Spleen (tissue), 11 donors: ENCODE data around the gene PTPRT. TPM values are rescaled to one million over a fixed set of nuclear protein-coding genes. Genes with fewer than 3 reads are reported as not detected.

ENCODE experiments used
- DNase-seq: peaks from one replicate; pipeline ENCODE4 v3.0.0-alpha.2; 2020
- H3K27ac ChIP-seq, 8 donors: fragments of 200-600 bp; sonication (generic) in 7 of 8; 1 replicate in 4 of 8; 2 replicates in 4 of 8; pipeline versions ENCODE4 v1.5.0 to v1.8.0; 2016 to 2021; ENCODE audit warnings: inconsistent platforms in 4 of 8, mild to moderate bottlenecking in 4 of 8, moderate library complexity in 1 of 8
- H3K27me3 ChIP-seq, 7 donors: fragments of 200-600 bp; sonication (generic) in 6 of 7; replicated peaks in 1 of 7; 1 replicate in 4 of 7; 2 replicates in 3 of 7; pipeline versions ENCODE4 v1.5.0 to v1.8.0; 2016 to 2021; ENCODE audit warnings: inconsistent platforms in 3 of 7, mild to moderate bottlenecking in 1 of 7
- H3K36me3 ChIP-seq, 6 donors: fragments of 200-600 bp; sonication (generic) in 5 of 6; 1 replicate in 4 of 6; 2 replicates in 2 of 6; pipeline versions ENCODE4 v1.5.0 to v1.8.0; 2016 to 2021; ENCODE audit warnings: inconsistent platforms in 2 of 6
- H3K4me1 ChIP-seq, 6 donors: fragments of 200-600 bp; sonication (generic) in 5 of 6; 1 replicate in 3 of 6; 2 replicates in 3 of 6; pipeline versions ENCODE4 v1.5.0 to v1.8.0; 2016 to 2021; ENCODE audit warnings: inconsistent platforms in 3 of 6
- H3K4me3 ChIP-seq, 8 donors: fragments of 200-600 bp; sonication (generic) in 7 of 8; 1 replicate in 4 of 8; 2 replicates in 4 of 8; pipeline versions ENCODE4 v1.5.0 to v1.8.0; 2016 to 2021; ENCODE audit warnings: inconsistent platforms in 4 of 8, mild to moderate bottlenecking in 4 of 8, moderate library complexity in 2 of 8
- H3K9me3 ChIP-seq, 8 donors: fragments of 200-600 bp; sonication (generic) in 7 of 8; 1 replicate in 4 of 8; 2 replicates in 4 of 8; pipeline versions ENCODE4 v1.5.0 to v1.8.0; 2016 to 2021; ENCODE audit warnings: inconsistent platforms in 4 of 8
- CTCF ChIP-seq, 11 experiments: fragments of 200-600 bp in 7 of 11; fragments of 450-650 bp in 4 of 11; sonication (generic) in 4 of 11; IDR thresholded peaks in 8 of 11; conservative IDR thresholded peaks in 3 of 11; 1 replicate in 7 of 11; 2 replicates in 4 of 11; pipeline versions ENCODE4 v1.4.0 to v1.8.0; 2016 to 2021; ENCODE audit warnings: antibody characterized with exemption in 11 of 11, inconsistent platforms in 4 of 11, mild to moderate bottlenecking in 1 of 11
- POLR2A ChIP-seq, 3 donors: fragments of 450-650 bp; IDR thresholded peaks; one replicate each; pipeline ENCODE4 v1.5.1; 2017; ENCODE audit warnings: antibody characterized with exemption in 3 of 3, mild to moderate bottlenecking in 1 of 3
- POLR2AphosphoS5 ChIP-seq, 3 donors: sonication (generic); formaldehyde crosslinking; IDR thresholded peaks; one replicate each; pipeline ENCODE4 v1.5.1; 2017; ENCODE audit warnings: antibody characterized with exemption in 3 of 3
- WGBS, 5 donors: extraction: QIAGEN DNeasy Blood & Tissue Kit in 3 of 5; methylation state at CpG; one replicate each; pipeline versions ENCODE4 v1.1.5 to v1.1.7; 2013 to 2018; 5-methylcytosine and 5-hydroxymethylcytosine counted together
- intact Hi-C: fragments of 100-400 bp; cut with DNase I; formaldehyde crosslinking; loops from one replicate; pipeline ENCODE4 v1.15.0; 2023; ENCODE audit warnings: low total_unique reads
- polyA plus RNA-seq, 3 donors: library from polyadenylated mRNA; stranded (reverse); fragments of 200-250 nt; gene quantifications; one replicate each; pipeline ENCODE4 v1.2.1, GENCODE V29; 2013
- total RNA-seq, 7 donors: library from RNA; depleted of rRNA in 3 of 7; stranded (reverse); fragments of >200 nt in 3 of 7; fragmentation: NEBNext Ultra II Directional in 4 of 7; extraction: Animal tissue kit (Norgen Biotek cat#: 25700) in 4 of 7; gene quantifications; one replicate each; pipeline versions ENCODE4 v1.1.0 to v1.2.1, GENCODE V29; 2016 to 2021
- donor health status: healthy with polysubstance abuse.
- donor health status: DM: no; HTN: no; CAD: no; lungs with moderate emphysema.
- donor health status: DM: no; HTN: no; CAD: no.
- donor health status: Bipolar disorder and iron deficiency.
- donor health status: healthy.
- donor health status: DM: no; HTN: no; CAD: no.
- donor health status: DM: yes; HTN: yes; CAD: no.

The PTPRT gene
- total and polyA plus RNA-seq, 10 donors, result 0.02 to 4.7 (median 1.2) TPM

DNA sequence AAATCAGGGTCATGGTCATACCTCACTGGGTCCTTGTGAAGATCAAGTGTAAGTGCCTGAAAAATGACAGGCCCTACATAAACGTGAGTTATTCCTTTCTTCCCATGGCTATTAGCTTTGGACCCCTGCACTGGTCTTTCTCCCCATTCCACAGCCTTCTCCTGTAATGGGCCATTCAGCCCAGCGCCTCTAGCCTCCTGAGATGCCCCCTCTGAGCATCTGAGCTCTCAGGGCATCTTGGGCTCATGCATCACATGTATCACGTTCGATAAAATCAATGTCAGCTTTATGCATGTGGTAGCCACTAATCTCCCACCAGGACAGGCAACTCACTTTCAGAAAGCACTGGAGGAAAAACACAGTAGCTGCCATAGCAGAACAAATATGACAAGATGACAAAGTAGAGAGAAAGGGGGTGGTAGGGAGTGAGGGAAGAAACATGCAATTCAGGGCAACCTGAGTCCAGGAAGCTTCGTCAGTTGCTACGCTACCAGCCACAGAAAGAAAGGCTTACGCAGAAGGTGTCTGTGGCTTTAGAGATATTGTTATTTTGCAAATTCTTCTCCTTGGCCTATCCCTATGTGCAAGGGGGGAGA lies 498.8 kb downstream of the PTPRT start:
- H3K4me3 ChIP-seq, result no peak overlapping the region
- no peaks in the 10 kb centered on the region for H3K4me1 ChIP-seq
- H3K36me3 ChIP-seq, result no peaks in the 10 kb centered on the region
- 75 to 86% (median 81%) methylated on average over 7 of the region's 7 CpGs for WGBS, 5 donors
- no peak for DNase-seq
- TF ChIP-seq POLR2A (IDR thresholded peaks at IDR 0.05), result no peak
- no peak for TF ChIP-seq CTCF (IDR thresholded peaks at IDR 0.05 in 8 of 11, conservative IDR thresholded peaks at IDR 0.05 in 3 of 11)
- no peak for TF ChIP-seq POLR2AphosphoS5 (IDR thresholded peaks at IDR 0.05)
- H3K27me3 ChIP-seq, result no peaks in the 10 kb centered on the region
- intact Hi-C loops, result no loop called here
- peaks cover 0 to 23% (median 12%) of the 10 kb centered on the region in 8 donors for H3K9me3 ChIP-seq
- H3K27ac ChIP-seq, result no peak overlapping the region

GRCh38 chr20:42688576-42688975 lies 501.1 kb downstream of the PTPRT start:
- DNase-seq, result no peak
- no peaks in the 10 kb centered on the region for H3K4me1 ChIP-seq
- WGBS, 5 donors, result 30 to 69% (median 50%) methylated on average over 1 of the region's 1 CpG

GRCh38 chr20:42686057-42686456 lies 503.6 kb downstream of the PTPRT start:
- TF ChIP-seq POLR2AphosphoS5 (IDR thresholded peaks at IDR 0.05) (no peak), CTCF (IDR thresholded peaks at IDR 0.05 in 8 of 11, conservative IDR thresholded peaks at IDR 0.05 in 3 of 11) (no peak), POLR2A (IDR thresholded peaks at IDR 0.05) (no peak)
- no peak for DNase-seq
- Histone ChIP-seq H3K27ac (no peak overlapping the region), H3K36me3 (no peaks in the 10 kb centered on the region), H3K9me3 (peaks cover 0 to 9% (median 0%) of the 10 kb centered on the region in 8 donors), H3K4me1 (no peaks in the 10 kb centered on the region), H3K4me3 (no peak overlapping the region), H3K27me3 (no peaks in the 10 kb centered on the region)
- intact Hi-C loops, result no loop called here
- 87 to 97% (median 91%) methylated on average over 2 of the region's 2 CpGs for WGBS, 5 donors

More at GRCh38 chr20:42688576-42688975, 501.1 kb downstream of the PTPRT start:
- Histone ChIP-seq H3K27ac (no peak overlapping the region), H3K9me3 (peaks cover 0 to 23% (median 12%) of the 10 kb centered on the region in 8 donors), H3K4me3 (no peak overlapping the region), H3K27me3 (no peaks in the 10 kb centered on the region), H3K36me3 (no peaks in the 10 kb centered on the region)
- TF ChIP-seq POLR2AphosphoS5 (IDR thresholded peaks at IDR 0.05), result no peak
- TF ChIP-seq CTCF (IDR thresholded peaks at IDR 0.05 in 8 of 11, conservative IDR thresholded peaks at IDR 0.05 in 3 of 11), result no peak
- no peak for TF ChIP-seq POLR2A (IDR thresholded peaks at IDR 0.05)
- intact Hi-C loops, result no loop called here

- Histone ChIP-seq H3K4me3 (no peak overlapping the region), H3K27me3 (no peaks in the 10 kb centered on the region), H3K27ac (no peak overlapping the region), H3K4me1 (no peaks in the 10 kb centered on the region), H3K9me3 (peaks cover 0 to 6% (median 0%) of the 10 kb centered on the region in 8 donors), H3K36me3 (no peaks in the 10 kb centered on the region)
- TF ChIP-seq CTCF (IDR thresholded peaks at IDR 0.05 in 8 of 11, conservative IDR thresholded peaks at IDR 0.05 in 3 of 11) (peak in 1 of 11 experiments; percentile 12), POLR2AphosphoS5 (IDR thresholded peaks at IDR 0.05) (no peak), POLR2A (IDR thresholded peaks at IDR 0.05) (no peak)
- WGBS, 5 donors, result 38 to 43% (median 41%) methylated on average over 3 of the region's 3 CpGs
- no peak for DNase-seq
- intact Hi-C loops, result no loop called here
These were observed 510.8 kb downstream of the PTPRT start for GRCh38 chr20:42678895-42679294.
